ENCODE results near the gene CD2AP. TPM values are rescaled to one million over a fixed set of nuclear protein-coding genes. Genes with fewer than 3 reads are reported as not detected.
"Not testable (repeated sequence)": the region's sequence is repeated elsewhere in the genome, so short reads cannot be mapped to it uniquely, and the experiment has no call there.

The CD2AP gene
- total RNA-seq, 1 experiment from 2014 or later = 20.6 TPM

DNA sequence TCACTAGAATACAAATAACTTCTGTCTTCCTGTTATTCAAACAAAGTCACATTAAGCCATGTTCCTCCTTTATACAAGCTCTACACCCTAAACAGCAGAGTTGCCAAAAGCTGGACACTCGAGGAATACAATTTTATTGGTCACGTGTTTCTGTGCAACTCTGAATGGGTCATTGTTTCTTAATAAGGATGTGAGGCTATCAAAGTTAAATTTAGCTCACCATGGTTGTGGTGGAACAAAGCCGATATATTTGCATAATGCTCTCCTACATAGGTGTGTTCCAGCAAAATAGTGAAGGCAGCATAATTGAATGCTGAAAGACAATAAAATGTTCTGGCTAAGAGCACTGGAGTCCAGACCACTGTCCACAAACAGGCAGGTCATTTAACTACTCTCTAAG, 36.9 kb upstream of the CD2AP start:
- BruUV-seq (replicated peaks) = no TSS peak
- Histone ChIP-seq H3K27ac (ENCODE audit: low read depth, low read length, poor library complexity, severe bottlenecking) (no peak overlapping the region), H3K4me3 (ENCODE audit: low read depth, low read length, poor library complexity, severe bottlenecking) (no peak overlapping the region), H3K36me3 (ENCODE audit: insufficient read depth, low read length, poor library complexity, severe bottlenecking) (no peaks in the 10 kb centered on the region), H3K4me1 (ENCODE audit: insufficient read depth, low read length, poor library complexity, severe bottlenecking) (no peaks in the 10 kb centered on the region), H3K9me3 (ENCODE audit: low read depth, low read length, poor library complexity, severe bottlenecking) (no peaks in the 10 kb centered on the region), H3K27me3 (replicated peaks; ENCODE audit: insufficient read depth, low read depth, low read length, poor library complexity) (peaks cover 3% of the 10 kb centered on the region)
- intact Hi-C loops (cut with micrococcal nuclease; ENCODE audit: unreplicated experiment) = no loop called here
- ChIA-PET POLR2A (ENCODE audit: low non-redundant PET) (no interaction called here), CTCF (no interaction called here)
- no peak for TF ChIP-seq EZH2 (IDR thresholded peaks at IDR 0.05; ENCODE audit: borderline replicate concordance, low read depth, low read length, poor library complexity, severe bottlenecking)
- TF ChIP-seq, protein P1, sequence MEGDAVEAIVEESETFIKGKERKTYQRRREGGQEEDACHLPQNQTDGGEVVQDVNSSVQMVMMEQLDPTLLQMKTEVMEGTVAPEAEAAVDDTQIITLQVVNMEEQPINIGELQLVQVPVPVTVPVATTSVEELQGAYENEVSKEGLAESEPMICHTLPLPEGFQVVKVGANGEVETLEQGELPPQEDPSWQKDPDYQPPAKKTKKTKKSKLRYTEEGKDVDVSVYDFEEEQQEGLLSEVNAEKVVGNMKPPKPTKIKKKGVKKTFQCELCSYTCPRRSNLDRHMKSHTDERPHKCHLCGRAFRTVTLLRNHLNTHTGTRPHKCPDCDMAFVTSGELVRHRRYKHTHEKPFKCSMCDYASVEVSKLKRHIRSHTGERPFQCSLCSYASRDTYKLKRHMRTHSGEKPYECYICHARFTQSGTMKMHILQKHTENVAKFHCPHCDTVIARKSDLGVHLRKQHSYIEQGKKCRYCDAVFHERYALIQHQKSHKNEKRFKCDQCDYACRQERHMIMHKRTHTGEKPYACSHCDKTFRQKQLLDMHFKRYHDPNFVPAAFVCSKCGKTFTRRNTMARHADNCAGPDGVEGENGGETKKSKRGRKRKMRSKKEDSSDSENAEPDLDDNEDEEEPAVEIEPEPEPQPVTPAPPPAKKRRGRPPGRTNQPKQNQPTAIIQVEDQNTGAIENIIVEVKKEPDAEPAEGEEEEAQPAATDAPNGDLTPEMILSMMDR (conservative IDR thresholded peaks at IDR 0.05; ENCODE audit: low read depth, low read length) = no peak
- no peak for DNase-seq (ENCODE audit: low spot score)

GRCh38 chr6:47444964-47445363, 32.6 kb upstream of the CD2AP start:
- DNase-seq (ENCODE audit: low spot score); H3K4me3 ChIP-seq (ENCODE audit: low read depth, low read length, poor library complexity, severe bottlenecking); H3K9me3 ChIP-seq (ENCODE audit: low read depth, low read length, poor library complexity, severe bottlenecking); H3K27me3 ChIP-seq (replicated peaks; ENCODE audit: insufficient read depth, low read depth, low read length, poor library complexity); H3K4me1 ChIP-seq (ENCODE audit: insufficient read depth, low read length, poor library complexity, severe bottlenecking); H3K36me3 ChIP-seq (ENCODE audit: insufficient read depth, low read length, poor library complexity, severe bottlenecking); BruUV-seq (replicated peaks); CTCF ChIA-PET; intact Hi-C loops (cut with micrococcal nuclease; ENCODE audit: unreplicated experiment); POLR2A ChIA-PET (ENCODE audit: low non-redundant PET); H3K27ac ChIP-seq (ENCODE audit: low read depth, low read length, poor library complexity, severe bottlenecking): not testable (repeated sequence)

GRCh38 chr6:47446669-47447330, 30.8 kb upstream of the CD2AP start:
- BruUV-seq (replicated peaks) = no TSS peak
- Histone ChIP-seq H3K4me1 (ENCODE audit: insufficient read depth, low read length, poor library complexity, severe bottlenecking) (no peaks in the 10 kb centered on the region), H3K27ac (ENCODE audit: low read depth, low read length, poor library complexity, severe bottlenecking) (no peak overlapping the region), H3K27me3 (replicated peaks; ENCODE audit: insufficient read depth, low read depth, low read length, poor library complexity) (no peaks in the 10 kb centered on the region), H3K36me3 (ENCODE audit: insufficient read depth, low read length, poor library complexity, severe bottlenecking) (no peaks in the 10 kb centered on the region), H3K4me3 (ENCODE audit: low read depth, low read length, poor library complexity, severe bottlenecking) (no peak overlapping the region), H3K9me3 (ENCODE audit: low read depth, low read length, poor library complexity, severe bottlenecking) (no peaks in the 10 kb centered on the region)
- TF ChIP-seq, protein P1 (conservative IDR thresholded peaks at IDR 0.05; ENCODE audit: low read depth, low read length) = no peak
- TF ChIP-seq EZH2 (IDR thresholded peaks at IDR 0.05; ENCODE audit: borderline replicate concordance, low read depth, low read length, poor library complexity, severe bottlenecking) = no peak
- intact Hi-C loops (cut with micrococcal nuclease; ENCODE audit: unreplicated experiment) = no loop called here
- ChIA-PET CTCF (no interaction called here), POLR2A (ENCODE audit: low non-redundant PET) (no interaction called here)
- no peak for DNase-seq (ENCODE audit: low spot score)

DNA sequence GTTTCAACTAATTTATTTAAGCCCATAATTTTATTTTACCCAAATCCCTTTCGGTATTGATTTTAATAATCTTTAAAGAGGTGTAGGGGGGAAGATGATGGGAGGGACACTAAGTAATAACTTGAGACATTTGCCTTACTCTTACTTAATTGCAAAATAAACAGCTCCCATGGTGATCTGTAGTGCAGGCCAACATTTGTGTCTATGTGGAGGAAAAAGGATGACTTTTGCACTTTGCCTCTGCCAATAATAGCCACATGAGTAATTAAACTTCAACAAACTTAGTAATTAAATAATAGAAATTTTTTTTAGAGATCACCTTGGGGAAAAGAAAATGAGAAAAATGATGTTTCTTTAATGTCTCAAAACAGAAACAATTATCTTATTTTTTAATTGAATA, 29.9 kb upstream of the CD2AP start:
- BruUV-seq (replicated peaks) = no TSS peak
- CTCF ChIA-PET = no interaction called here

More for the DNA sequence above, 29.9 kb upstream of the CD2AP start:
- TF ChIP-seq, protein P1 (conservative IDR thresholded peaks at IDR 0.05; ENCODE audit: low read depth, low read length) = no peak
- no peak for TF ChIP-seq EZH2 (IDR thresholded peaks at IDR 0.05; ENCODE audit: borderline replicate concordance, low read depth, low read length, poor library complexity, severe bottlenecking)
- no peak for DNase-seq (ENCODE audit: low spot score)
- intact Hi-C loops (cut with micrococcal nuclease; ENCODE audit: unreplicated experiment) = no loop called here
- Histone ChIP-seq H3K27me3 (replicated peaks; ENCODE audit: insufficient read depth, low read depth, low read length, poor library complexity) (no peaks in the 10 kb centered on the region), H3K4me3 (ENCODE audit: low read depth, low read length, poor library complexity, severe bottlenecking) (no peak overlapping the region), H3K9me3 (ENCODE audit: low read depth, low read length, poor library complexity, severe bottlenecking) (no peaks in the 10 kb centered on the region), H3K27ac (ENCODE audit: low read depth, low read length, poor library complexity, severe bottlenecking) (no peak overlapping the region), H3K4me1 (ENCODE audit: insufficient read depth, low read length, poor library complexity, severe bottlenecking) (no peaks in the 10 kb centered on the region), H3K36me3 (ENCODE audit: insufficient read depth, low read length, poor library complexity, severe bottlenecking) (no peaks in the 10 kb centered on the region)
- POLR2A ChIA-PET (ENCODE audit: low non-redundant PET) = no interaction called here

Data from A673 (cell line).